Suprapubic skin (tissue), 4 donors: Measurements from ENCODE around the gene PKD2L1. TPM values are rescaled to one million over a fixed set of nuclear protein-coding genes. Genes with fewer than 3 reads are reported as not detected.
A peak's percentile ranks its signal among the peaks of the same experiment; 100 is the strongest.

Experiments
- DNase-seq, 2 donors: peaks; one replicate each; pipeline ENCODE4 v3.0.0-alpha.2; 2019; ENCODE audit warnings: low spot score in 2 of 2
- H3K27ac ChIP-seq: fragments of 200-600 bp; sonication (generic); one replicate; pipeline ENCODE4 v1.5.1; 2019
- H3K27me3 ChIP-seq: fragments of 200-600 bp; sonication (generic); one replicate; pipeline ENCODE4 v1.5.1; 2019
- H3K36me3 ChIP-seq: fragments of 200-600 bp; sonication (generic); one replicate; pipeline ENCODE4 v1.5.1; 2019
- H3K4me1 ChIP-seq: fragments of 200-600 bp; sonication (generic); one replicate; pipeline ENCODE4 v1.5.1; 2019
- H3K4me3 ChIP-seq: fragments of 200-600 bp; sonication (generic); one replicate; pipeline ENCODE4 v1.5.1; 2019; ENCODE audit warnings: mild to moderate bottlenecking
- H3K9me3 ChIP-seq: fragments of 200-600 bp; sonication (generic); one replicate; pipeline ENCODE4 v1.5.1; 2019
- EP300 ChIP-seq: sonication (generic); formaldehyde crosslinking; IDR thresholded peaks from one replicate; pipeline ENCODE4 v1.6.1; 2017; ENCODE audit warnings: antibody characterized with exemption
- POLR2A ChIP-seq, 2 donors: fragments of 450-650 bp; IDR thresholded peaks; one replicate each; pipeline ENCODE4 v1.6.1; 2017; ENCODE audit warnings: antibody characterized with exemption in 2 of 2, mild to moderate bottlenecking in 2 of 2, moderate library complexity in 2 of 2
- POLR2AphosphoS5 ChIP-seq, 3 donors: sonication (generic); formaldehyde crosslinking; IDR thresholded peaks; one replicate each; pipeline ENCODE4 v1.6.1; 2017; ENCODE audit warnings: antibody characterized with exemption in 3 of 3
- WGBS: methylation state at CpG from one replicate; pipeline ENCODE4 v1.1.5; 2018; 5-methylcytosine and 5-hydroxymethylcytosine counted together
- total RNA-seq, 4 donors: library from RNA; depleted of rRNA; stranded (reverse); fragments of >200 nt; gene quantifications; one replicate each; pipeline ENCODE4 v1.1.0, GENCODE V29; 2016
- TF ChIP-seq, protein P1 (sequence below), 2 donors: fragments of 200-600 bp in 1 of 2; fragments of 450-650 bp in 1 of 2; sonication (generic) in 1 of 2; IDR thresholded peaks; one replicate each; pipeline ENCODE4 v1.5.1; 2016 to 2019; ENCODE audit warnings: antibody characterized with exemption in 2 of 2, mild to moderate bottlenecking in 1 of 2, moderate library complexity in 1 of 2

Gene PKD2L1
- total RNA-seq, 4 donors from 2014 or later: not detected

DNA sequence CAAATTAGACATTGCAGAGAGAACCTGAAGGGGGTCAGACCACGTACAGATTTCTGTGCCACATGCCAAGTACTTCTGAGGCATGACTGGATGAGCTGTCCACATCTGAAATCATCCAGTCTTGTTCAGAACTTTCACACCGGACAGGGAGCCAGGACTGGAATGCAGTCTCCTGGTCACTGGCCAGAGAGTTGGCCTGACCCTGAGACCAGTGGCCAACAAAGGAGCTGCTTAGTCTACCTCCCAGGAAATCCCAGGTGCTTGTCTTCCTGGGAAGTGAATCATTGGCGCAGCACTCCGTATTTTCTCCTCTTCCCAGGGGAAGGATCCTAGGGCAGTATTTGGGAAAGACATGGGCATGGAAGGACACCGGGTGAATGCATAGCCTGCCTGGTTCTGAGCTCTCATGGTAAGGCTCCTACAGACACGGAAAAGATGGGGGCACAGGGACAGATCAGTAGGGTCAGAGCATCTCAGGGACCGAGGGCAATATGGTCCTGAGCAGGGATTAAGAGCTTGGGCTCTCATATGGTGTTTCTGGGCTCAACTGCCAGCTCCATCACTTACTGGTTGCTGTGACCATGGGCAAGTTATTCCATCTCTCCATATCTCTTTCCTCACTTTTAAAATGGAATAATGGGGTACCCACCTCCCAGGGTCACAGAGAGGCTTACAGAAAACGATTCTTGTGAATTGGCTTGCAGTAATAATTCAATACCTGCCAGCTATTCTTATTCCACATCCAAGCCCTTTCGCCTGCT is 15.7 kb upstream of the PKD2L1 start:
- Histone ChIP-seq H3K4me3 (peak overlapping the region; percentile 75), H3K36me3 (no peaks in the 10 kb centered on the region), H3K4me1 (peaks cover 37% of the 10 kb centered on the region), H3K27me3 (peaks cover 15% of the 10 kb centered on the region), H3K27ac (no peak overlapping the region), H3K9me3 (no peaks in the 10 kb centered on the region)
- WGBS: 49% methylated on average over 7 of the region's 9 CpGs
- TF ChIP-seq POLR2A (IDR thresholded peaks at IDR 0.05): no peak
- no peak for TF ChIP-seq EP300
- no peak for DNase-seq

DNA sequence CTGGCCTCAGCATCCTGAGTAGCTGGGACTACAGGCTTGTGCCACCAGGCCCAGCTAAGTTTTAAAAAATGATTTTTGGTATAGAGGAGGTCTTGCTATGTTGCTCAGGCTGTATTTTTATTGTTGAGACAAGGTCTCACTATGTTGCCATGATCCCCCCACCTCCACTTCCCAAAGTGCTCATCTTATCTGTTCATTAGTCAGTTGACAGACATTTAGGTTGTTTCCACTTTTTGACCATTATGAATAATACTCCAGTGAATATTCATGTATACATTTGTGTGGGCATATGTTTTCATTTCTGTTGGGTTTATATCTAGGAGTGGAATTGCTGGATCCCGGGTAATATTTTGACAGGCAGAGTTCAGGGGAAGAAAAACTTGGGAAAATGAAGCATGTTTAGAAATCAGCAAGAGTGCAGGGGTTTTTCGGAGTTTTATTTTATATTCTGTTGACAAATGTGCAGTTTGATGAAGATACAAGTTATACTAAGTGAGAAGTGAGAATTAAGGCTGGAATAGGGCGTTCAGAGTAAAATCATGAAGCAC is 14.3 kb upstream of the PKD2L1 start:
- H3K4me3 ChIP-seq: no peak overlapping the region
- 77% methylated on average over 3 of the region's 3 CpGs for WGBS
- no peak for DNase-seq
- no peak overlapping the region for H3K27ac ChIP-seq
- peaks cover 26% of the 10 kb centered on the region for H3K4me1 ChIP-seq
- H3K27me3 ChIP-seq: peaks cover 15% of the 10 kb centered on the region
- no peak for TF ChIP-seq EP300
- no peak for TF ChIP-seq POLR2A (IDR thresholded peaks at IDR 0.05)
- H3K36me3 ChIP-seq: no peaks in the 10 kb centered on the region
- no peaks in the 10 kb centered on the region for H3K9me3 ChIP-seq

DNA sequence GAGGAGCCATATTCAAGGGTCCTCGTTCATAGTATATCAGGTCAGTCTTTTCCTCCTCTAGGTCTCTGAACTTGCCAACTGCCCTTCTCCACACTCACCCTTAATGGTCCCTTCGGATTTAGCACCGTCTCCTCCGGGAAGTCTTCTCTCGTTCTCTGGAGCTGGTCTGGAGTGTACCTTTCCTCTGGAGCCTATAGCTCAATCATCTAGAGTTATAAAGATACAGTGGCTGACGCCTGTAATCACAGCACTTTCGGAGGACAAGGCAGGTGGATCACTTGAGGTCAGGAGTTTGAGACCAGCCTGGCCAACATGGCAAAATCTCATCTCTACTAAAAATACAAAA is 12.6 kb upstream of the PKD2L1 start:
- no peak for DNase-seq
- no peaks in the 10 kb centered on the region for H3K36me3 ChIP-seq

DNA sequence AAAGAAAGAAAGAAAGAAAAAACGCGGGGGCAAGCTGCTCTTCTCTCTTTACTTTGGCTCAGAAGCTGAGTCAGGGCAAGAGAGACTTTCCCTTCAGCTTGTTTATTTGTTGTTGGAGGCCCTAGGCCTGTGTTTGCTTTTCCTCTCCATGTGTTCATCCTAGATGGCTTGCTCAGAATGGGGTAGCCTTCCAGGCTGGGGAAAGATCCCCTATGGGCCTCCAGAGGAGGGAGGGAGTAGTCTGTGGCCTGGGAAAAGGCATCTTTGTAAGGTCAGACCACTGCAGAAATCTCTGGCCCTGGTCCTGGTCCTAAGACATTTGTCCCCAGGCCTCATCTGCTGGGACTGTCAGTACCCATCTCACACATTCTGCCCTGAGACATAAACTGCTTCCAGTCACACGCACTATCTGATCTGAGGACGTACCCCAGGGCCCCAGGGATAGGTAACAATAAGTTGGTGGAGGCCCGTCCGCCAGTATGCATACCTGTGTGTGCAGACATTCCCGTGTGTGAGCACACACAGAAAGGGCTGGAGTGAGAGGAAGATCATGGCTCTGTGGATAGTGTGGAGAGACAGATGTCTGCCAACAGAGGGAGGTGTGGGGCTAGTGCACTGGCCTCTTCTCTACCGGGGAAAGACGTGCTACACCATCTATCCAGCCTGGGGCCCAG is 12.1 kb upstream of the PKD2L1 start:
- Histone ChIP-seq H3K4me3 (no peak overlapping the region), H3K4me1 (peaks cover 11% of the 10 kb centered on the region), H3K27ac (no peak overlapping the region), H3K36me3 (no peaks in the 10 kb centered on the region), H3K27me3 (peaks cover 7% of the 10 kb centered on the region), H3K9me3 (no peaks in the 10 kb centered on the region)
- DNase-seq: no peak
- no peak for TF ChIP-seq EP300
- TF ChIP-seq, protein P1, sequence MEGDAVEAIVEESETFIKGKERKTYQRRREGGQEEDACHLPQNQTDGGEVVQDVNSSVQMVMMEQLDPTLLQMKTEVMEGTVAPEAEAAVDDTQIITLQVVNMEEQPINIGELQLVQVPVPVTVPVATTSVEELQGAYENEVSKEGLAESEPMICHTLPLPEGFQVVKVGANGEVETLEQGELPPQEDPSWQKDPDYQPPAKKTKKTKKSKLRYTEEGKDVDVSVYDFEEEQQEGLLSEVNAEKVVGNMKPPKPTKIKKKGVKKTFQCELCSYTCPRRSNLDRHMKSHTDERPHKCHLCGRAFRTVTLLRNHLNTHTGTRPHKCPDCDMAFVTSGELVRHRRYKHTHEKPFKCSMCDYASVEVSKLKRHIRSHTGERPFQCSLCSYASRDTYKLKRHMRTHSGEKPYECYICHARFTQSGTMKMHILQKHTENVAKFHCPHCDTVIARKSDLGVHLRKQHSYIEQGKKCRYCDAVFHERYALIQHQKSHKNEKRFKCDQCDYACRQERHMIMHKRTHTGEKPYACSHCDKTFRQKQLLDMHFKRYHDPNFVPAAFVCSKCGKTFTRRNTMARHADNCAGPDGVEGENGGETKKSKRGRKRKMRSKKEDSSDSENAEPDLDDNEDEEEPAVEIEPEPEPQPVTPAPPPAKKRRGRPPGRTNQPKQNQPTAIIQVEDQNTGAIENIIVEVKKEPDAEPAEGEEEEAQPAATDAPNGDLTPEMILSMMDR (IDR thresholded peaks at IDR 0.05): peak in 1 of 2 donors; percentile 72
- TF ChIP-seq POLR2A (IDR thresholded peaks at IDR 0.05): no peak
- no peak for TF ChIP-seq POLR2AphosphoS5 (IDR thresholded peaks at IDR 0.05)
- WGBS: 48% methylated on average over 9 of the region's 9 CpGs

More for the DNA sequence above, 12.6 kb upstream of the PKD2L1 start:
- Histone ChIP-seq H3K9me3 (no peaks in the 10 kb centered on the region), H3K27ac (no peak overlapping the region), H3K27me3 (peaks cover 12% of the 10 kb centered on the region), H3K4me3 (no peak overlapping the region), H3K4me1 (peaks cover 16% of the 10 kb centered on the region)
- TF ChIP-seq EP300: no peak
- 79% methylated on average over 7 of the region's 7 CpGs for WGBS

DNA sequence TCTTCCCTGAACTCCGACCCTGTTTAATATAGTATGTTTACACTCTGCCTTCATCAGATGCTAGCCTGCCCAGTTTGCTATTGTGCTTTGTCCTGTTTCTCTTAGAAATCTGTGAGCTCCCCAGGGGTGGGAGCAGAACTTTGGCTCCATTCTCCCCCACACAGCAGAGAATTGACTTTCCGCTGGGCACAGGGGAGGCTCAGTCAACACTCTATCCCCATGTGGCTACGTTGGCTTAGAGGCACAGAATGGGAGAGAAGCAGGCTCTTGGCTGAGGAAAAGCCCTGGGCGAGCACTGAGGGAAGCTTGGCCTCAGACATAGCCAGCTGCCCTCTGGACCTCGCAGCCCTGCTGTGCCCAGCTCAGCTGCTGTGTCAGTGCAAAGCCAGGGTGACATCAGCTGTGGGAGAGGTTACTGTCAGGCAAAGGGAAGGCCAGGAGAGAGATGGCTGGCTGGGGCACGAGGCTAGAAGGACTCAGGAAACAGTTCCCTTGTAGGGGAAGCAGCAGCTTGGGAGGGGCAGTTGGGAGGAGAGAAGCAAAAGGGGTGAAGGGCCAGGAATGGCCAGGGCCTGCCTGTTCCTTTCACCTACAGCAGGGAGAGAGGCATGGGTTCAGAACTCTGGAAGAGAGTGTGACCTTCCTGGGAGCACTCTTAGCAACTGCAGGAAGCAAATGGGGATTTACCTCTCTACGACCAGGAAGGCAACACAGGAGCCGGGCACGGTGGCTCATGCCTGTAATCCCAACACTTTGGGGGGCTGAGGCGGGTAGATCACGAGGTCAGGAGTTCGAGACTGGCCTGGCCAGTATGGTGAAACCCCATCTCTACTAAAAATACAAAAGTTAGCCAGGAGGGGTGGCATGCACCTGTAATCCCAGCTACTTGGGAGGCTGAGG is 11.2 kb upstream of the PKD2L1 start:
- 85% methylated on average over 10 of the region's 12 CpGs for WGBS
- Histone ChIP-seq H3K9me3 (no peaks in the 10 kb centered on the region), H3K4me1 (peaks cover 2% of the 10 kb centered on the region), H3K4me3 (no peak overlapping the region), H3K27ac (no peak overlapping the region), H3K27me3 (peaks cover under 1% of the 10 kb centered on the region), H3K36me3 (no peaks in the 10 kb centered on the region)
- TF ChIP-seq, protein P1 (IDR thresholded peaks at IDR 0.05): no peak
- TF ChIP-seq POLR2AphosphoS5 (IDR thresholded peaks at IDR 0.05) (no peak), POLR2A (IDR thresholded peaks at IDR 0.05) (no peak), EP300 (no peak)
- no peak for DNase-seq

DNA sequence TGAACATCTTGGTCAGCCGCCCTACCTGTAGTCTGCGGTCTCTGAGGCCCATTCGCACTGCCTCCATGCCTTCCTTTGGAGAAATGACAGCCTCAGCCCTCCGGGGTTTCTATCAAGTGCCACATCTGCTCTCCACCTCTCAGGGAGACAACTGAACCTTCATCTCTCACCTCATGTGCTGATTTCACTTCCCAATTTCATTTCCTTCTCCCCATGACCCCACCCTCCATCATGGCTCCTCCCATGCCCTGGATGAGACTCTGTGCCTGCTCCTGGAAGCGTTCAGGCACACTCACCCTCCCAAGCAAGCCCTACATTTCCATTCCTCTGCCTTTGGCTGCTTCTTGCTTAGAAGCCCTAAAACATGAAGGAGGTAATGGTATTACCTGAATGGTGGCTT is 9.2 kb upstream of the PKD2L1 start:
- TF ChIP-seq POLR2AphosphoS5 (IDR thresholded peaks at IDR 0.05) (no peak), POLR2A (IDR thresholded peaks at IDR 0.05) (no peak), EP300 (no peak)
- TF ChIP-seq, protein P1 (IDR thresholded peaks at IDR 0.05): no peak
- Histone ChIP-seq H3K9me3 (no peaks in the 10 kb centered on the region), H3K4me1 (no peaks in the 10 kb centered on the region), H3K27me3 (peaks cover 5% of the 10 kb centered on the region), H3K36me3 (no peaks in the 10 kb centered on the region), H3K27ac (no peak overlapping the region), H3K4me3 (no peak overlapping the region)
- WGBS: 61% methylated on average over 5 of the region's 5 CpGs
- DNase-seq: no peak
